ENCODE results near the gene PAX5. TPM values are rescaled to one million over a fixed set of nuclear protein-coding genes. Genes with fewer than 3 reads are reported as not detected.

The PAX5 gene
- total RNA-seq, 4 donors from 2014 or later: 0.55 TPM; not detected in 3

DNA sequence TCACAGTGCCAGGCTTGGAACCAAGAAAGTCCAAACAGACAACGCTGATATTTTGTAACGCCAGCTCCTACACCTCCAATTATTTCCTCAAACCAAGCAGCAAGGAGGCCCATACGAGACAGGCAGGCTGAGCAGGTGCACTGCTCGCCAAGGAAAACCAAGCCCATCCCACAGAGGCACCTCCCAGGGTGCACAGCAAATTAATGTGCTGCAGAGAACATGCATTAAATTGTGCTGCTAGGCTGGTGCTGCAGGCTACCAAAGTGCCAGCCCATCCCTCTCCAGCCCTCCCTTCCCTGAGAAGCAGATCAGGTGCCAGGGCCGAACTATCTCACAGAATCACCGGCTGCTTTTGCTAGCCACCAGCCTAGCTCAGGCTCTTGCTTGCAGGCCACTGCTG is 137.8 kb downstream of the PAX5 start:
- DNase-seq: no peak
- no peak for TF ChIP-seq POLR2A (IDR thresholded peaks at IDR 0.05)
- TF ChIP-seq, protein P1, sequence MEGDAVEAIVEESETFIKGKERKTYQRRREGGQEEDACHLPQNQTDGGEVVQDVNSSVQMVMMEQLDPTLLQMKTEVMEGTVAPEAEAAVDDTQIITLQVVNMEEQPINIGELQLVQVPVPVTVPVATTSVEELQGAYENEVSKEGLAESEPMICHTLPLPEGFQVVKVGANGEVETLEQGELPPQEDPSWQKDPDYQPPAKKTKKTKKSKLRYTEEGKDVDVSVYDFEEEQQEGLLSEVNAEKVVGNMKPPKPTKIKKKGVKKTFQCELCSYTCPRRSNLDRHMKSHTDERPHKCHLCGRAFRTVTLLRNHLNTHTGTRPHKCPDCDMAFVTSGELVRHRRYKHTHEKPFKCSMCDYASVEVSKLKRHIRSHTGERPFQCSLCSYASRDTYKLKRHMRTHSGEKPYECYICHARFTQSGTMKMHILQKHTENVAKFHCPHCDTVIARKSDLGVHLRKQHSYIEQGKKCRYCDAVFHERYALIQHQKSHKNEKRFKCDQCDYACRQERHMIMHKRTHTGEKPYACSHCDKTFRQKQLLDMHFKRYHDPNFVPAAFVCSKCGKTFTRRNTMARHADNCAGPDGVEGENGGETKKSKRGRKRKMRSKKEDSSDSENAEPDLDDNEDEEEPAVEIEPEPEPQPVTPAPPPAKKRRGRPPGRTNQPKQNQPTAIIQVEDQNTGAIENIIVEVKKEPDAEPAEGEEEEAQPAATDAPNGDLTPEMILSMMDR (IDR thresholded peaks at IDR 0.05): no peak
- no peaks in the 10 kb centered on the region for H3K9me3 ChIP-seq
- no peak overlapping the region for H3K4me3 ChIP-seq
- H3K27me3 ChIP-seq: no peaks in the 10 kb centered on the region
- H3K36me3 ChIP-seq: no peaks in the 10 kb centered on the region
- H3K4me1 ChIP-seq: no peaks in the 10 kb centered on the region
- intact Hi-C loops (cut with DNase I; ENCODE audit: low total_unique reads): no loop called here
- H3K27ac ChIP-seq: no peak overlapping the region

DNA sequence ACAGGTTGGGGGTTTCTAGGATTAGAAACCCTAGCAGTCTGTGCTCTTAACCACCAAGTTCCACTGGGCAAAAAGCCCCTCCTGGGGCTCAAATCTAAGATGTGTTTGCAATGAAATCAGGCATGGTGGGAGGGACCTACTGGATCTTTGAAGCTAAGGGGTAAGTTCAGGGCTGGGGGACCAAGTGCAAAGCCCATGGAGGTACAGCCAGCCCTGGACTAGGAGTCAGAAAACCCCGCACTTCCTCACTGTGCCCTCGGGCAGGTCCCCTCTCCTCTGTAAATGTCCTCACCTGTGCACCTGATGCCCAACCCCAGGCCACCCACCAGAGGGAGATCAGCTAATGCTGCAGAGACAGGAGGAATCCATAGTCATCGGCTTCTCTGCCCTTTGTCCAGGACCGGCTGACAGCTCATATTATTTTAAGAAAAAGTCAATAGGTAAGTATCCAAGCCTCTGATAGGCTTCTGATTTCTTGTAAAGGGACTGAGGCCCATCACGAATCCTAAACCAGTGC is 138.3 kb downstream of the PAX5 start:
- no peak for TF ChIP-seq POLR2A (IDR thresholded peaks at IDR 0.05)
- TF ChIP-seq, protein P1 (IDR thresholded peaks at IDR 0.05): no peak

DNA sequence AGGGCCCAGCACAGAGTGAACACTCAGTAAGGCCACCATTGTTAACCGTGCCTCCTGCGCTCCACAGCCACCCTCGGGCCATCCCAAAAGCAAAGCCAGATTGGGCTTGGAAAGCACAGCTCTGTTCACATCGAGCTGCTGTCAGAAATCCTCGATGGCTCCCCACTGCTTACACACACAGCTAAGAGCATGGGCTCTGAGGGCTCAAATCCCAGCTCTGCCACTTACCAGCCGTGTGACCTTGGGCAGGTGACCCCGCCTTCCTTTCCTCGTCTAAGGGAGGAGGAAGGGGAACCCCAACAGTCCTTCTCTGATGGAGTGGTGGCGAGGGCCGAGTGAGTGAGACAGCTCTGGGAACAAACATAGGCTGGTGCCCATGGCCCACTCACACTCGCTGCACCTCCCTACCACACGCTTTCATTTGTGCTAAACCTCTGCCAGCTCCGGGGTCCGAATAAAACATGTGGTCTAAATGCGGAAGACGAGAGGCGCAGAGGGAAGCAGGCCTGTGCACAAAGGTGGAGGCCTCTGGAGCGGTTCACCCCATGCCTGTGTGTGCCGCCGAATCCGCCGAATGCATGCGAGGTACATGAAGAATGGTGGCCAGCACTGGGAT is 139.3 kb downstream of the PAX5 start:
- no peak for DNase-seq
- no peaks in the 10 kb centered on the region for H3K27me3 ChIP-seq
- H3K9me3 ChIP-seq: no peaks in the 10 kb centered on the region
- TF ChIP-seq, protein P1 (IDR thresholded peaks at IDR 0.05): no peak
- TF ChIP-seq POLR2A (IDR thresholded peaks at IDR 0.05): no peak
- no peak overlapping the region for H3K4me3 ChIP-seq
- H3K4me1 ChIP-seq: no peaks in the 10 kb centered on the region
- intact Hi-C loops (cut with DNase I; ENCODE audit: low total_unique reads): no loop called here
- no peak overlapping the region for H3K27ac ChIP-seq
- H3K36me3 ChIP-seq: no peaks in the 10 kb centered on the region

More for the DNA sequence above, 138.3 kb downstream of the PAX5 start:
- DNase-seq: no peak
- intact Hi-C loops (cut with DNase I; ENCODE audit: low total_unique reads): no loop called here
- no peaks in the 10 kb centered on the region for H3K4me1 ChIP-seq
- no peaks in the 10 kb centered on the region for H3K36me3 ChIP-seq
- no peak overlapping the region for H3K27ac ChIP-seq
- H3K27me3 ChIP-seq: no peaks in the 10 kb centered on the region
- no peaks in the 10 kb centered on the region for H3K9me3 ChIP-seq
- no peak overlapping the region for H3K4me3 ChIP-seq

DNA sequence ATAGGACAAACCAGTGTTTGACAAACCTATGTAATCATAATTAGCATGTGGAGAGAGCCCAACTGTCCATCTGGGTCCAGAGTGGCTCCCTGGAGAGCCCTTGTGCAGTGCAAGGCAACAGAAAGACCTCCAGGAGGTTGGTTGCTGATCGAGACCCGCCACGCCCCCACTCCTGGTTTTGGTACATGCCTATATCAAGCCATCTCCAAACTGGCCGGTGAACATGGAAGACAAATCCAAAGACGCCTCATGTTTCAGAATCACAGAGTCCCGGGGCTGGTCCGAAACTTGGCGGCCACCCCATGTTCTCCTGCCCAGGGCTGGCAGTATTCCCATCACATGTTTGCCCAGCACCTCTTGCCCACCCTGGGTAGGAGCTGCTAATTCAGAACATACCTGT is 140.2 kb downstream of the PAX5 start:
- no peaks in the 10 kb centered on the region for H3K27me3 ChIP-seq
- no peaks in the 10 kb centered on the region for H3K9me3 ChIP-seq
- no peaks in the 10 kb centered on the region for H3K36me3 ChIP-seq
- intact Hi-C loops (cut with DNase I; ENCODE audit: low total_unique reads): no loop called here
- H3K4me1 ChIP-seq: no peaks in the 10 kb centered on the region
- H3K27ac ChIP-seq: no peak overlapping the region
- no peak for DNase-seq
- no peak overlapping the region for H3K4me3 ChIP-seq
- no peak for TF ChIP-seq POLR2A (IDR thresholded peaks at IDR 0.05)
- TF ChIP-seq, protein P1 (IDR thresholded peaks at IDR 0.05): no peak

DNA sequence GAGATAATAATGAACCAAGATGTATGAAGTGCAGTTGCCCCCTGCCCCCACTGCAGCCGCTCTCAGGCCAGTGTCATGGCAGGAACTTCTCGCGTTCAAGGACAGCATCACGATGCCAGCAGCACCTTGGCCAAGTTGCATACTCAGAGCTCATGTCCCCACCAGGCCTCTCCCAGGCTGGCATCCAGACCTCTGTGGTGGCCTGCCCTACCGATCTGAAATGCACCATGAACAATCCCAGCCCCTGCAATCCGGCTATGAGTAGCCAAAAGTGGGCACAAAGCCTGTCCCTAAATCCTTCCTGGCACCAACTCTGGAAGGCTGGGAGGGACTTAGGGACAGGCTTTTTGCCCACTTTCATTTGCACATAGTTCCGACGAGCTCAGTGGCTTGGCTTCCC is 140.9 kb downstream of the PAX5 start:
- Histone ChIP-seq H3K9me3 (no peaks in the 10 kb centered on the region), H3K4me1 (no peaks in the 10 kb centered on the region), H3K27me3 (no peaks in the 10 kb centered on the region), H3K4me3 (no peak overlapping the region), H3K27ac (no peak overlapping the region), H3K36me3 (no peaks in the 10 kb centered on the region)
- TF ChIP-seq POLR2A (IDR thresholded peaks at IDR 0.05): no peak
- TF ChIP-seq, protein P1 (IDR thresholded peaks at IDR 0.05): no peak
- no peak for DNase-seq
- intact Hi-C loops (cut with DNase I; ENCODE audit: low total_unique reads): no loop called here

All from uterus (tissue), 4 donors.